GM23338 (cell line): ENCODE measurements around the gene CTDSPL.

Experiments
- CREB1 ChIP-seq: fragments of 250-450 bp; sonication (Bioruptor Pico); IDR thresholded peaks from 2 replicates; pipeline ENCODE4 v1.5.0; 2020; ENCODE audit warnings: low read depth, mild to moderate bottlenecking, moderate library complexity
- CTCF ChIP-seq, 2 experiments: fragments of 200-600 bp in 1 of 2; sonication (generic) in 1 of 2; conservative IDR thresholded peaks; 2 replicates each; pipeline versions ENCODE4 v1.5.1 to v1.6.1; 2016 to 2017; ENCODE audit warnings: antibody characterized with exemption in 2 of 2, low read depth in 2 of 2, mild to moderate bottlenecking in 2 of 2, moderate library complexity in 1 of 2
- ETS1 ChIP-seq: IDR thresholded peaks from 2 replicates; pipeline ENCODE4 v1.6.1; 2016; ENCODE audit warnings: antibody characterized with exemption
- EZH2 ChIP-seq: fragments of 200-600 bp; sonication (generic); IDR thresholded peaks from one replicate; pipeline ENCODE4 v1.8.0; 2017; ENCODE audit warnings: antibody characterized with exemption, mild to moderate bottlenecking, low read depth; ENCODE audit not compliant: unreplicated experiment
- EZH2phosphoT487 ChIP-seq: fragments of 200-600 bp; sonication (generic); IDR thresholded peaks from one replicate; pipeline ENCODE4 v1.8.1; 2018; ENCODE audit warnings: antibody characterized with exemption; ENCODE audit not compliant: unreplicated experiment
- POLR2AphosphoS5 ChIP-seq: IDR thresholded peaks from 2 replicates; pipeline ENCODE4 v1.6.1; 2016; ENCODE audit warnings: antibody characterized with exemption, low read depth
- REST ChIP-seq: IDR thresholded peaks from one replicate; pipeline ENCODE4 v1.6.1; 2018; ENCODE audit warnings: antibody characterized with exemption; ENCODE audit not compliant: unreplicated experiment
- ZNF114 ChIP-seq: fragments of 250-450 bp; sonication (Bioruptor Pico); IDR thresholded peaks from 2 replicates; pipeline ENCODE4 v1.5.0; 2020; ENCODE audit warnings: mild to moderate bottlenecking, moderate library complexity
- ZNF331 ChIP-seq: fragments of 250-450 bp; sonication (Bioruptor Pico); IDR thresholded peaks from 2 replicates; pipeline ENCODE4 v1.5.0; 2020; ENCODE audit warnings: low read depth, mild to moderate bottlenecking, moderate library complexity

GRCh38 chr3:37852771-37853170 lies 8.9 kb upstream of the CTDSPL start:
- TF ChIP-seq POLR2AphosphoS5 (no peak), CTCF (conservative IDR thresholded peaks at IDR 0.05; ENCODE audit: low read depth in 2 of 2) (no peak), ETS1 (no peak), EZH2 (no peak), CREB1 (no peak), ZNF114 (CRISPR knock-in tag) (no peak), EZH2phosphoT487 (no peak), REST (no peak), ZNF331 (CRISPR knock-in tag) (no peak)
